HG03025 (cell line): ENCODE results near the gene PNPLA5.

Experiments
- ATAC-seq: cut with Tn5 transposase; IDR thresholded peaks from one replicate; pipeline ENCODE4 v1.9.1; 2021; ENCODE audit warnings: mild to moderate bottlenecking, moderate library complexity; ENCODE audit not compliant: unreplicated experiment, low FRiP score

Gene PNPLA5

DNA sequence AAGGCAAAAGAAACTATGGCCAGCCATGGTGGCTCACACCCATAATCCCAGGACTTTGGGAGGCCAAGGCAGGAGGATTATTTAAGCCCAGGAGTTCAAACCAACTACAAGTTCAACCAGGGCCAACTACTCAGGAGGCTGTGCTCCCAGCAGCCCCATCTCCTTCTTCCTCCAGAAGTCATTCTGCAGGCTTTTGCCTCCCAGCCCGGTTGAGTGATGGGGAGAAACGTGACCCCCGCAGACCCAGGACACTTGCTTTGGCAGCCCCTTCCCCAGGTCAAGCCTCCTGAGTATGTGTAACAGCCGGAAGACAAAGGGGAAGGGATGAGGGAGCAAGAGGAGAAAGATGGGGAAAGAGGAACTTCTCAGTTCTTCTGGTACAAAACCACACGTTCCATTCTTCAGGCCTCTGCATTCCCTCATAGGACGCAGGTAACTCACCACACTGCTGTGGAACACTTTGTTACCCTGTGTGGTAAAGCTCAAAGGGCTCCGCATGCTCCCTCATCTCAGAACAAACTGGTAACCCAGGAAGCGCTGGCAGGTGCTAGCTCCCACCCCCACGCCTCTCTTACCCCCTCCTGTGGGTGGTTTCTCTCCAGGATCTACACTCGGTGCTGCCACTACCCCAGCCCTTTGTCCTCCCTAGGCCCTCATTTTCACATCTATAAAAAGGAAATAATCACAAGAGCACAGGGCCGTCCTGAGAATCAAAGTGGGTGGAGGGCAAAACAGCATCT lies 33.5 kb downstream of the PNPLA5 start:
- ATAC-seq = no peak

DNA sequence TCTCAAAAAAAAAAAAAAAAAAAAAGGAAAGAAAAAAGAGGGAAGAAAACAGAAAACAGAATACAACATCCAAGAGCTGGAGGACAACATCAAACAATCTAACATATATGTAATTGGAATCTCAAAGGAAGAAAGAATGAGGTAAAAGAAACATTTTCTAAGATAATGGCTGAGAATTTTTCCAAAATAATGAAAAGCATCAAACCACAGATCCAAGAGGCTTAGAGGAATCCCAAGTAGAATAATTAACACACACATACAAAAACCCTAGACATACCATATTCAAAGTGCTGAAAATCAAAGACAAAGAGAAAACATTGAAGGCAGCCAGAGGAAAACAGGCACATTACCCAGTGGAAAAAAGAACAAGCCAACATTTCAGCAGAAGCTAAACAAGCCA lies 34.4 kb downstream of the PNPLA5 start:
- no peak for ATAC-seq

DNA sequence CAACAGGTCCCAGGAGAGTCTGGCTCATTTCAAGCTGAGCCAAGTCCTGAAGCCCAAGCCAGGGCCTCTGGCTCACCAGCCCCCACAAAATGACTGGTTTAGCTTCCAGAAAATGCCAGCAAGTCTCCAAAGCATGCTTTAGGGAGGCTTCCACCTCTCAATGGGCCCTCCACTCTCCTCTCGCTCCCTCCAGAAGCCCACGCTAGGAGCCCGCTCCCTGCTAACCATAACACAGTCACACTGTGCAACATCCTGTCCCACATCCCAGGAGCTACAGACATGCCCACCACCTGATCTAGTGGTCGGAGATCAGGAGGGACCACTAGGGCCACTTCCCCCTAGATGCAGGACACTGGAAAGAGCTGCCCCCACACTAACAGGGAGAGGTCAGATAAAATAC lies 36.4 kb downstream of the PNPLA5 start:
- ATAC-seq = no peak

DNA sequence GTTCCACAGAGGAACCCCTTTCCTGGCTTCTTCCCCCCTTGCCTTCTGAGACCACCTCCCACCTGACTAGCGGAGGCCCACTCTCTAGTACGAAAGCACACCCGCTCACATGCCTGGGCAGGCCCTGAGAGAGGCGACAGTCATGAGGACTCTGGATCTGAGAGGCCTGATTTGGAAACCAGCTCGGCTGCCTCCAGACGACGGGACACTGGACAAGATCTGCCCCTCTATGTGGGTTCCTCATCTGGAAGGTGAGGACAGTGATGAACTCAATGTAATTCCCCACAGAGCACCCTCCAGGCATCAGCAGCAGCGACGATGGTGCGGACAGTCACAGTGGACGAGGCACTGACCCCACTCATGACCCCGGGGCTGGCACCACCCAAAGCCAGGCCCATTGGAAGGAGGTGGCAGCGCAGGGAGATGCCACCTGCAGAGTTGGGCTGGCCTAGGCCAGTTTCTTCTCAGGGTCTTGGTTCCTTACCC lies 37.0 kb downstream of the PNPLA5 start:
- no peak for ATAC-seq

DNA sequence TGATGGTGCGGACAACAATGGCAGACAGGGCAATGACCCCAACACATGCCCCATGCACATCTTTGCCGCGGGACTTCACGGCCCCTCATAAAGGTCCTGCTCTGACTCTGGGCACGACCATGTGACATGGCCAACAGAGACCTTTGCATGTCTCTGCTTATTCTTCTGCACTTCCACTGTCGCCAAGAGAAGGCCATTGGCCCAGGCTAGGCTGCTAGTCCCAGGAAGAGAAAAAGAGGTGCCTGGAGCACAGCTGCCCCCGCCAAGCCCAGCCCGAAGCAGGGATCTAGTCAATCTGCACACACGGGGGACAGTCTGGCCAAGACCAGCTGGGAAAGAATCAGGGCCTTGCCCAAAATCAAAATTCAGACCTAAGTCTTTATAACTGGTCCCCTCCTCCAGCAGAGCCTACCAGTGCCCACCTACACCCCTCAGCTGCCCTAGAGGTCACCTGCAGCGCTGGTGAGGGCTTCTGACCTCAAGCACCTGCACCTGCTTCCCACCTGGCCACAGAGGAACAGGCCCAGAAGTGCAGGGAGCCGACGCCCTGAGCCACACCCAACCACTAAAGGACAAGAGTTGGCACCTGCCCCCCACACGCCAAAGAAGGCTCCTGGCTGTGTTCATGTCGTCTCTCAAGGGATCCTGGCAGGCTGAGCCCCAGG lies 37.6 kb downstream of the PNPLA5 start:
- ATAC-seq = no peak

DNA sequence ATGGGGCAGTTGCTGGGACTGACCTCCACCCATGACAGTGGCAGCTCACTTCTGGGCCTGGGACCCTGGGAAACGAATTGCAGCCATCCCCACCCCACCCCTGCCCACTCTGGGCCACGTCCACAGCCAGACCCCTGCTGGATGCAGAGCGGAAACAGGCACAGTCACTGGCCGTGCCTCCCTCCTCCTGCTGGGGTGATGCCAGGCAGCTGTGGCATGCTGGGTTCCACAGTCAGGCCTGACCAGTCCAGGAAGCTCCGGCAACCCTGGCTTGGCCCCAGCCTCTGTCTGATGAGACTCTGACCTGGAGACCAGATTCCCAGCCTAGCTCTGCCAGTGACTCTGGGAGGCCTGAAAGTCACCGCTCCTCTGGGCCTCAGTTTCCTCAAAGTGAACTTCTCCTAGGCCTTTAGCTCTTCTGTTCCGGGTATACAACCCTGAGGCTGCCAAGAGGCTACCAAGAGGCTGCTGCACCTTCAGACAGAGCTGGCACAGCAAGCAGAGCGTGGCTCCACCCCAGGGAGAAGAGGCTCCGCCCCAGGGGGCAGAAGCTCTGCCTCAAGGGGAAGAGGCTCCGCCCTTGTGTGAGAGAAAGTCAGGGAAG lies 38.4 kb downstream of the PNPLA5 start:
- no peak for ATAC-seq

DNA sequence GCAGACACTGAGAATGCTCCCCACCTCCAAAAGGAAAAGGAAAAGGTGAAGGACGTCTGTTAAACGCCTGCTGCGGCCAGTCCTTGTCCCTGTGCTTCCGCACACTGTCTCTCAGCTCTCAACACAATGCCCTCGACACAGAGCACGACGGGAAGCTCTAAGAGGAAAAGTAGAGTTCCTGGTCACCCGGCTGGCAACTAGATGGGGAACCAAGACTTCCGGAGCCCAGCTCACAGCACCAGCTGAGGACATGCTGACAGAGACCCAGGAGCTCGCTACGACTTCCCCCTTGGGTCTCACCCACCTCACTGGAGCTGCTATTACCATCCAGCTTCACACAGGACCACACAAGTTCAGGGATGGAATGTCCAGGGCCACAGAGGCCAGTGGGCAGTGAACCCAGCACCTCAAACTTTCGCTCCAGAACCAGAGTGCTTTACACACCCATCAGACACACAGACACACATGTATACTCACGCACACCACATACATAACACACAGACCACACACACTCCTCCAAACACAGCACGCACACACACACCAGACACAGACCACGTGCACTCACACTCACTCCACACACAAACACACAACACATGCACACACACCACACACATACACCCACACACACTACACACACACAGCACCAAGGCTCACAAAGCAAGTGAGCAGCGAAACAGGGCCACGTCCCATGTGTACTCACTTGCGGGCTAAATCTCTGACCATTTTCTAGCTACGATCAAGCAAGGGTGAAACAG lies 39.1 kb downstream of the PNPLA5 start:
- no peak for ATAC-seq

DNA sequence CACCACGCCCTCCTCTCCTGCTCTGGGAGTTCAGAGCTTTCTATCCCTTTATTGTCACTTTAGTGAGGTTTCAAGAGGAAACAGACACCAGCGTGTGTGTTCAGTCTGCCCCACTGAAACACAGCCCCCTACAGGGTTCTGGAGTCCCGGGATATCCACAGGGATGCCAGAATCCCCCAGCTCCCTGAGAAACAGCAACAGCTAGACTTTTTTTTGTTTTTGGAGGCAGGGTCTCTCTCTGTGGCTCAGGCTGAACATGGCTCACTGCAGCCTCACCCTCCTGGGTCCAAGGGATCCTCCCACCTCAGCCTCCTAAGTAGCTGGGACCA lies 39.9 kb downstream of the PNPLA5 start:
- ATAC-seq = no peak

DNA sequence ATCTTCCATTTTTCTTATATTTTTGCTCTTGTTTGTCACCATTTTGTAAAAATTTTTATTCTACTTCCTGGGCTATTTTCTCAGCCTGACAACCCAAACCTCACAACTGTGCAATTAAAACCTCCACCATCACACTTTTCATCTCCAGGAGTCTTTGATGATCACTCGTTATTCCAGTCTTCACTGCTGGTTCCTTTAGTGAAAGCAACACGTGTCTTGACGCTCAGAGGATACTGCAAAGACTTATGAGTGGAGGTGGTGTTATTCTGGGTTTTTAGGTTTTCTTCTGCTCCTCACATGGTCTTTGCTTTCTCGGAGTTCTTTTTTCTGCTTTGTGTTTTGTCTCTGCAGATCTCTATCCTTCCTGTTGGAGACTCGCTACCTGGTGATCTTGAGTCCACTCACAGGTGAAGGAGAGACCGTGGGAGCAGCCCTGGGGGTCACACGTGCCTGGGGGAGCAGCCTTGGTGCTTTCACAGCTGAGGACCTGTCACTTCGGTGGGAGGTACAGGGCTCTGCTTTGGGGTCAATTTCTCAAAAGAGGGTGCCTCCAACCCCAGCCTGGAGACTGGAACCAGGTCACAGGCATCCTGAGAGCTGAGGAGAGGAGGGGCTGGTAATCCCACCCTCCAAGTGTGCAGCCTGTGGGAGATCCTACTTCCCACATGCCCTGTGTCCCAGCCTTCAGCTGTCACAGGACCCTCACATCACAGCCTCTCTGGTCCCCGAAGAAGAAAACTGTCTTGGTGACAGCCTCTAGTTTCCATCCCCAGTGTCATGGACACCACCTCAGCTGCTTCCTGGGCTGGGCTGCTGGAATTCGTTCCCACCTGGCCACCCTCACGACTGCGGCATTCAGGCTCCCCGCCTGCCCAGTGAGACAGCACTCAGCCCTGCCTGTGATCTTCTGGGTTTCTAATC lies 40.5 kb downstream of the PNPLA5 start:
- no peak for ATAC-seq

DNA sequence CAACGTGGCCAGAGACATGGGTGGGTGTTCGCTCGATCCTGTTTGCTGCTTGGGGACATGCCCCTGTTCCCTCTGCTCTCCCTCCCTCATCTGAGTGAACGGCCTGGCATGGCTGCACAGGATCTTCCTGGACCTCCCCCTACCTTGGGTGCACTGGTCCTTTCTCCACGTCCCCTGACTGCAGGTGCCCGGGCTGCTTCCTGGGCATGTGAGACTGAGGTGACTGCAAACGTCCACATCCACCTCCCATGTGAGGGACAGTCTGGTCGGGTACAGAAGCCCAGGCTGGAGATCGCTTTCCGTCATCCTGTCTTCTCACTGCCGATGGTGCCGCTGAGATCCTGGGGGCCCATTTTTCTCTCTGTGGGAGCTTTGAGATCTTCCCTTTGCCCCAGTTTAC lies 41.3 kb downstream of the PNPLA5 start:
- no peak for ATAC-seq

DNA sequence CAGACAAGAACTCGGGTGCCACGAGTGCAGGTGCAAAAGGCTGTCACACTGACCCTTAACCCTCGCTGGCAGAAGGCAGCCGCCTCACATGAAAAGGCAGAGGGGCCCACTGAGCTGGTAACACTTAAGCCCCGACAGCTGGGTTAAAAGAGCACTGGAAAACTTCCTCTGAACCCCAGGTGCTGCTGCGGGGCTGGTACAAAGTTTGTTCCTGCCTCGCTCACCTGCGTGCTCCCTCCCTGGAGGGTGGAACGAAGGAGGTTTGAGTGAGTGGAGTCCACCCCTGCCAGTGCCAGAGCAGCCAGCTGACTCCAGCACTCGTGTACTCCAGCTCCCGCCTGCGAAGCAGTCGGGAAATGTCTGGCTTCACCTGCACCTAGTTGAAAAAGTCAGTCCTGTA lies 42.1 kb downstream of the PNPLA5 start:
- no peak for ATAC-seq

DNA sequence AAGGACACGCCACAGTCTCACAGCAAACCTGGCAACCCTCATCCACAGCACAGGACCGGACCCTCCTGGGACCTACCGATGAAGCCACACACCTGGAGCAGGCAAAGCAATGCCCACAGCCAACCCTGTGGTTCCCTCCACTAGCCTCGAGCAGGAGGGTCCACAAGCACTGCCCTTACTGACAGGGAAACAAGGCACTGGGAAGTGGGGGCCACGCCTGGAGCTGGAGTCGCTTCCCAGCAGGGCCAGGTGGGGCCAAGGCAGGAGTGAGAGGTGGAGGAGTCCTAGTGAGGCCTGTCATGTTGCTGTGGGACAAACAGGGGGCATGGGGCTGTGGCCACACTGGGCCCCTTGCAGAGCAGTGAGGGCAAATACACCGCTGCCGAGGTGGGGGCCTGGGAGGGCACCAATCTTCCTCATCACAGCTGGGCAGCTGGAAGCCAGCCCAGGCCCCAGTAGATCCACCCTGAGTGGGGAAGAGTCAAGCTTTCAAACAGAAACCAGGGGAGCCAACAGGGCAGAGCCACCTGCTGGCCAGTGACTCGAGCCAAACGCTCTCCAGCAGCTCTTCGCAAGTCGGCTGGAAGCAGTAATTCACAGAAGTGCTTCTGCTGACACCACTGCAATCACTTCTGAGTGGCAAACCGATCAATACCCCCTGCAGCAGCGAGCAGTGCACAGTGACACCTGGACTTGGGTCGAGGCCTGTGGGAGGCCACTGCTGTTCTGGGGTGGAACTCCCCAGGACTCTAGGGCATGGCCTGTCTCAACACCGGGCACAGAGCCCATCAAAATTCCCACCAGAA lies 43.2 kb downstream of the PNPLA5 start:
- no peak for ATAC-seq

DNA sequence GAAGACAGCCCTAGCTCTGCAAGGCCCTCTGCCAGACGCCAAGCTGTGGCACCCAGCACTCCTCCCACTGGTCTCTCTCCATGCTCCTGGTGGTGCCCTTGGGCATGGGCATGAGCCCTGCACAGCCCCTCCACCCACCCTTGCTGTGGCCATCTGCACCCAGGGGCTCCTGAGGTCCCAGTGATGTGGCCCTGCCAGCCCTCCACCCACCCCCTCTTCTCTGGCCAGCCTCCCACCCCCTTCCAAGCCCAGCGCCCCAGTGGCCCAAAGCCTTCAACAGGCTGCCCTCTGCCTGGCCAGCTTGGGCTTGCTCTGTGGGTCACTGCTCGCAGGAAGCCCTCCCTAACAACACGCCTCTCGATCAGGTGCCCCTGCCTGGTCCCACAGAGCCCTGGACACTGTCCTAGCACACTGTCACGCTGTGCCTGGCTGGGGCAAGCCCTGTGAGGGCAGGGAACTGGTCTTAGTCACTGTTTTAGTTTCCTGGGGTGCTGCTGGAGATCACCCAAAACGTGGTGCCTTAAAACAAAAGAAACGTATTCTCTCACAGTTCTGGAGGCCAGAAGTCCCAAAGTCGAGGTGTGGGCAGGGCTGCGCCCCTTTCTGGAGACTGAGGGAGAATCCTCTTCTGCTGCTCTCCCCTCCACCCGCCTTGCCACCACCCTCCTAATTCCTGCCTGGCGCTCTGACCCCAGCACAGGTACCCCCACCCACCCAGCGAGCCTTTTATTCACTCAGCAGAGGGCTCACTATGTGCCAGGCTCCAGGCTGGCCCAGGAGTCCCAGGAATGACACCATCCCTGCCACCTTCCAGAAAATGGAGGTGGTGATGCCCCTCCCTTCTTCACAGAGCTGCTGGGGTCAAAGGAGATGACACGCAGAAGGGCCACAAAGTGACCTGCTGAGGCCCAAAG lies 44.2 kb downstream of the PNPLA5 start:
- no peak for ATAC-seq

DNA sequence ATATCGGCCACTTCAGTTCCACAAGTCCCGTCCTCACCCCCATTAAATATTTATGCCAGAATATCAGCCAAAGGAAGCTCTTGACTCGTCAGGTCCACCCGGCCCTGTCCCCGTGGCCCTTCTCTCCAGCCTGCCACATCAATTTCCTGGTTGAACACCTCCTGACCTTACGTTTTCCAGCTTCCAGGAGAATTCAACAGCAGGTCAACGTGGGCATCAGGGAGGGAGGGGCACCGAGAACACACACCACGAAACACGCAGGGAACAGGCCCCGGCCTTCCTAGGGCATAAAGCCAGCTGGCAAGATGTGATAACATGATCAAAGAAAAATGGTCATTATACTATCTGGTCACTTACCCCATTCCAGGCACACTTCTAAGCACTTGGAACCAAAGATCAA lies 44.8 kb downstream of the PNPLA5 start:
- no peak for ATAC-seq

DNA sequence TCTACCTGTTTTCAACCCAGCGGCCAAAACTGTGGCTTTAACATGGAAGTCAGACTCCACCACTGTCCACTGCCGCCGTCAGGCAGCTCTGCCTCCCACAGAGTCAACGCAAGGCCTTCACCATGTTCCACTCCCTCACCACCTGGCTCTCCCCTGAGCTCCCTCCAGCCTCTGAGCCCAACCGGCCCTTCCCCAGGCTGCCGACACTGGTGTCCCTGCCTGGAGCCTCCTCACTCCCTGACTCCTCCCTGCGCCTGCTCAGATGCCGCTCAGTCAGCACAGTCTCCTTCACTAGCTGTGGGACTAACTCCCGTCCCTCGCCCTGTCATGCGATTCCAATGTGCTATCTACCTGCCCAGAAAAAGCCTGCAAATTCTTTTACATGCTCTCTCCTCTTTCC lies 45.8 kb downstream of the PNPLA5 start:
- ATAC-seq = no peak

DNA sequence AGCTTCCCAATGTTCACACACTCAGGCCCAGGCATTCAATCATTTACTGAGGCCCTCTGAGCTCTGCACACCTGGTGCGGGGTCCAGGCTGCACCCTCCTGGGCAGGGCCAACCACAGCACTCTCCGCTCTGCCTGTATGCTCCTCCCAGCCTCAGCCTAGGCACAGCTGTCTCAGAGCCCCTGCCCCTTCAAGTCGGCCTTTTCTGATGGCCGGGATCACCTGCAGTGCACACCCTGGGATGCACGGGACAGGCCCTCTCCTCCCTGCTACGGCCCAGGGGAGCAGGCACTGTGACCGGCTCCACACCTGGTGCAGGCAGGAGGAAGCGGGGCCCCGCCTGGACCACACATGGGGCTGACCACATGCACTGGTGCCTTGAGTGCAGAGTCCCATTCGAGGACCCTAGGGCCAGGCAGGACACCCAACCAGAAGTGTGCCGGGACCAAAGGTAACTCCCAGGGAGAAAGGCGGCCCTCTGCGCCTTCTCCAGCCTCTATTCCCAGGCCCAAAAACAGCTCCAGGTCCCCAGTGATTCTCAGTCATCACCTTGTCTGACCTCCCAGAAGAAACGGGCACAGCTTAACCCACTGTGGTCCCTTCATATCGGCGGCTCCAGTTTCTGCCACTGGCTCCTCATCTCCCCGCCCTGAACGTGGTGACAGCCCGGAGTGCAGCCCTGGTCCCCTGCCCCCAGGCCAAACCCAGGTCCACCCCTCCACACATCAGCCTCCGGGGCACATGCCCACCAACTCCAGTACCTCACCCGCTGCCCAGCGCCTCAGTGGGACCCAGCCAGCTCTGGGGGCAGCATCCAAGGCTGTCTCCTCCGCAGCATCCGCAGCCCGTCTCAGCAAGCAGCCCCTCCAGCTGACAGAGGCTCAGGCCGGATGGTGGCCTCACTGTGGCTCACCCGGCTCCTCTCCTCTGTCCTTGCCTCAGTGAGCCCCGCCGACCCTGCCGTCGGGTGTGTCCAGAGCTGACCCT lies 47.0 kb downstream of the PNPLA5 start:
- no peak for ATAC-seq
